Activated T-helper 17 cell treated with anti-CD3 and anti-CD28 coated beads, Interleukin-2, amount 50 U/mL, for 72 hours (primary cell): Measurements from ENCODE around the gene CEP120. TPM values are rescaled to one million over a fixed set of nuclear protein-coding genes. Genes with fewer than 3 reads are reported as not detected.
"Not testable (repeated sequence)": the region's sequence is repeated elsewhere in the genome, so short reads cannot be mapped to it uniquely, and the experiment has no call there.

ENCODE experiments used
- ATAC-seq: fragments of 150-1000 bp; cut with Tn5 transposase; replicated peaks from 2 replicates; pipeline ENCODE4 v1.10.0; 2021; ENCODE audit warnings: mild to moderate bottlenecking, moderate library complexity
- H3K27ac Mint-ChIP-seq: one replicate; pipeline ENCODE4 v1.8.0; 2022; ENCODE audit warnings: mixed read lengths
- H3K27me3 Mint-ChIP-seq: one replicate; pipeline ENCODE4 v1.8.0; 2022; ENCODE audit warnings: mixed read lengths
- H3K36me3 Mint-ChIP-seq: one replicate; pipeline ENCODE4 v1.8.0; 2022; ENCODE audit warnings: low read depth, mild to moderate bottlenecking, mixed read lengths
- H3K4me1 Mint-ChIP-seq: one replicate; pipeline ENCODE4 v1.8.0; 2022; ENCODE audit warnings: mixed read lengths
- H3K4me3 Mint-ChIP-seq: one replicate; pipeline ENCODE4 v1.8.0; 2022; ENCODE audit warnings: mild to moderate bottlenecking, mixed read lengths
- H3K9me3 Mint-ChIP-seq: one replicate; pipeline ENCODE4 v1.8.0; 2022; ENCODE audit warnings: mixed read lengths
- total RNA-seq, 2 donors: library from RNA; stranded (reverse); gene quantifications; one replicate each; pipeline ENCODE4 v1.2.3, GENCODE V29; 2022

The CEP120 gene
- total RNA-seq, 2 donors from 2014 or later, result 20.3 to 34.5 TPM

DNA sequence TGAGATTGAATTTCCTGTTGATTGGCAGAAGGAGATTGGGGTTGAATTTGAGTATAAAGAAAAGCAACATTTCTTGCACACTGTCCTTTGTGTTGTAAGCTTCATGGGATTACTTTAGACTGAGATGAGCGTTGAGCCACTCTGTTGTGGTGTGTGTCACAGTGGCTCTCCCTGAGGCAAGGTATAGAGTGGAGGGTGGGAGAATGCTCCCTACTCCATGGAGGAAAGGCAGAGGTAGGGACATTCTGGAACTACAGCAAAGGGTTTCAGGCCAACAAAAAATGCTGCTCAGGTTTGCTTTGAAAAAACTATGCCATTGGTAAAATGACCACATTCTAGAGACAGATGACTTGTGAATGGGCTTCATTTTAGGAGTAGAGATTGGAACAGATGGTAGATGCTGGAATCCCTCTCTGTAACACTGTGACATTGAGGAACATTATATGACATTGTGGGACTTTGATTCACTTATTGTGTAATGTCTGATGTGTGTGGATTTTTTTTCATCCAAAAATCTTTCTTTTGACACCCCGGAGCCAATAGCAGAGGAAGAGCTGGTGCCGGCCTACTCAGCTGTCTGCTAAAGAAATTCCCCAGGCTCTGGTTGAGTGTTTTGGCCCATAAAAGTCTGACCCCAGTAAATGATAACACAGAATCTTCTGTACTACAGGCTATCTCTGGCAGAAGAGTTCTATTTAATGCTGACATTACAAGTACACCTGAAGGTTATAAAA, 6.2 kb upstream of the CEP120 start:
- peaks cover 5% of the 10 kb centered on the region for H3K4me1 Mint-ChIP-seq
- peaks cover 7% of the 10 kb centered on the region for H3K27me3 Mint-ChIP-seq
- H3K27ac Mint-ChIP-seq, result no peak overlapping the region
- H3K9me3 Mint-ChIP-seq, result no peaks in the 10 kb centered on the region
- no peaks in the 10 kb centered on the region for H3K36me3 Mint-ChIP-seq
- ATAC-seq, result no peak
- H3K4me3 Mint-ChIP-seq, result no peak overlapping the region

DNA sequence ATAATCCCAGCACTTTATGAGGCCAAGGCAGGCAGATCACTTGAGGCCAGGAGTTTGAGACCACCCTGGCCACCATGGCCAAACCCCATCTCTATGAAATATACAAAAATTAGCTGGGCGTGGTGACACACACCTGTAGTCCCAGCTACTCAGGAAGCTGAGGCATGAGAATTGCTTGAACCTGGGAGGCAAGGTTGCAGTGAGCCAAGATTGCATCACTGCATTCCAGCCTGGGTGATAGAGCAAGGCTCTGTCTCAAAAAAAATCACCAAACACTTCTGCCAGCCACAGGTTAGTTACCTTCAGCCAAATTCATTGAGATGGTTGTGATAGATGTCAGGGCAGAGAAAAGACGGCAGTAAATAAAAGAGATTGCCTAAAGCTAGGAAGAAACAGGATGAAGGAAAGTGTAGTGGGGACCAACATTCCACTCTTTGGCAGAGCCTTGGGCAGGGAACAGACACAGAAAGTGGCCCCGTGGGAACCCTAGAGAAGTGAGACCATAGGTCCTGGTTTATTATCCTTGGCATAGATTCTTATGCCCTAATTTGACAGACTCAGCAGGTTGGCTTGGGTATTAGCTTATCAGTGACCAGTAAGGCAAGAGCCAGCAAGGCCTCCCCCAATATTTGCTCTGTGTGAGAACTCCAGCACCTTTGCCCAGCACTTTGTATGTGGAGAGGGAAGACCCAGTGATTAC, 5.5 kb upstream of the CEP120 start:
- H3K27me3 Mint-ChIP-seq, result peaks cover 7% of the 10 kb centered on the region
- H3K4me1 Mint-ChIP-seq, result peaks cover 9% of the 10 kb centered on the region
- H3K36me3 Mint-ChIP-seq, result no peaks in the 10 kb centered on the region
- H3K4me3 Mint-ChIP-seq, result no peak overlapping the region
- H3K9me3 Mint-ChIP-seq, result no peaks in the 10 kb centered on the region
- no peak overlapping the region for H3K27ac Mint-ChIP-seq
- ATAC-seq, result no peak

DNA sequence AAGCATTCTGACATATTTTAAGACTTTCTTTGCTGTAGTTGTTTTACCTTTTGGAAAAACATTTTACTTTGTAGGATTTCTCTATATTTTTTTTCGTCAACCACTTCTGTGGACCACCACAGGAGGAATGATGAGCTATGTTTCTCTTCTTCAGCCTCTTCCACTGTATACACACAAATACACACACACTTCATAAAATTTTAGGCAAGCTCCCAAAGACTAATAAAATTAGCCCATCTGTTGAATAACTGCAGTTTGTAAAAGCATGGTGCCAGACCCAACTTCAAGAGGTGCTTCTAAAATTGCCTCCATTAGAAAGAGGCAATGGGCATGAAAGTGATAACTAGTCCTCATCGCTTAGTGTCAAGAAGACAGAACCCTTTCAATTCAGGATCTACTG, 4.1 kb upstream of the CEP120 start:
- Mint-ChIP-seq H3K36me3 (no peaks in the 10 kb centered on the region), H3K27ac (no peak overlapping the region), H3K4me3 (no peak overlapping the region), H3K9me3 (no peaks in the 10 kb centered on the region), H3K27me3 (peaks cover 4% of the 10 kb centered on the region), H3K4me1 (peaks cover 9% of the 10 kb centered on the region)
- ATAC-seq, result no peak

DNA sequence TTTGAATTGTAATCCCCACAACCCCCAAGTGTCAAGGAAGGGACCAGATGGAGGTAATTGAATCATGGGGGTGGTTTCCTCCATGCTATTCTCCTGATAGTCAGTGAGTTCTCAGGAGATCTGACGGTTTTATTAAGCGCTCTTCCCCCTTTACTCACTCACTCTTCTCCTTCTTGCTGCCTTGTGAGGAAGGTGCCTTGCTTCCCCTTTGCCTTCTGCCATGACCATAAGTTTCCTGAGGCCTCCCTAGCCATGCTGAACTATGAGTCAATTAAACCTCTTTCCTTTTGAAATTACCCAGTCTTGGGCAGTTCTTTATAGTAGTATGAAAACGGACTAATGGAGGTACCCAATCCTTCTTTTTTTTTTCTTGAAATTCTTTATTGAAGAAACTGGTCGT, 2.2 kb upstream of the CEP120 start:
- Mint-ChIP-seq H3K4me3 (peak overlapping the region; percentile 33), H3K4me1 (peaks cover 9% of the 10 kb centered on the region), H3K27ac (peak overlapping the region; percentile 49), H3K36me3 (peaks cover under 1% of the 10 kb centered on the region), H3K9me3 (no peaks in the 10 kb centered on the region), H3K27me3 (no peaks in the 10 kb centered on the region)
- ATAC-seq, result no peak

DNA sequence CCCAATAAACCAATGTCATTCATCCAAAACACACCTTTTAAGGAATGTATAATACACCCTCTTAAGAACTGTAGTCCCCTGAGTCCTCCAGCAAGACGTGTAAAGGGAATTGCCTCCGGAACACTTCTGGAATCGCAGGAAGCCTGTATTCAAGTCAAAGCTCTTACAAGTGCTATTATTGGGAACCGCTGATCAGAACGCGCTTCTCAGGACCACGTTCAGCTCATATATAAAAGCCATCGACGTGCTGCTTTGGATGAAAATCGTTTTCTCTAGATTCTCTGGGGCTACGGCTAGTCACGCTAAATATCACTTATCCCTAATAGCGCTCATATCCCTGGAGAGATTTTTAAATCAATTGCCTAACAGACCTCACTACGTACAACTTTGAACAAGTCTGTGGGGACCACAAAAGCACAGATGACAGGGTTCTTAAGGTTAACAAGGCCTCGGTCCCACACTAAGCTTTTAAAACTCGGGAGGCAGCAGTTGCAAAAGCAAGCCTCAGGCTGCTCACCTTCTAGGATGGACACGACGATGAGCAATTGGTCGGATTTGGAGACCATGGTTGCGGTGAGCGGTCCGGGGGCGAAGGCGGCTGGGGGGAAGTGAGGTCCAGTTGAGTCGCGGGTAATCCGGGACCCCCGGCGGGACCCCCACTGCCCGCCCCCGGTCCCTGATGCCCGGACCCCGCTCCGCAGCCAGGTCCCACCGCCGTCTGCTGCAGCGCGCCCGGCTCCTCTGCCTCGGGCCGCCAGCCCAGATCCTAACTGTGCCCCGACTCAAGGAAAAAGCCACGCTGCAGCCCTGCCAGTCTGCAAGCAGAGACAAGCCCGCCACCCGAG, 548 bp downstream of the CEP120 start:
- Mint-ChIP-seq H3K4me1 (peaks cover 9% of the 10 kb centered on the region), H3K27me3 (no peaks in the 10 kb centered on the region), H3K9me3 (no peaks in the 10 kb centered on the region), H3K36me3 (peaks cover 24% of the 10 kb centered on the region), H3K4me3 (no peak overlapping the region), H3K27ac (no peak overlapping the region)
- ATAC-seq, result peak; percentile 16

DNA sequence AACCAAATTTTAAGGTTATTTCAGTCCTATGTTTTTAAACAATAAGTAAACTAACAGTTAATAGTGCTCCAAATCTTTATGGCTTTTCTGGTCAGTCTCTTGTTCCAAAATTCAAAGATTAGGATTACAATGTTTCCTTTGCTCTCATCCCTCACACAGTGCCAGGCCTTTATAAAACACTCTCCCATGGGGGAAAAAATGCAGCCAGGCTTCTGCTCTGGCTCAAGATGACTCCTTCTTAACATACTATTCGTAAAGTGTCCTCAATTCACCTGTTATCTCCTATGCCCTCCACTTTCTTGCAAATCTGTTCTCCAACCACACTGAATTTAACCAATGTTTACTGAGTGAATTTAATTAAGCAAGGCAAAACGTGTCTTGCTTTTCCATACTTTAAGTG, 1.4 kb downstream of the CEP120 start:
- H3K4me1 Mint-ChIP-seq, result peaks cover 9% of the 10 kb centered on the region
- ATAC-seq, result no peak
- no peak overlapping the region for H3K4me3 Mint-ChIP-seq
- H3K9me3 Mint-ChIP-seq, result no peaks in the 10 kb centered on the region
- H3K27me3 Mint-ChIP-seq, result no peaks in the 10 kb centered on the region
- peaks cover 27% of the 10 kb centered on the region for H3K36me3 Mint-ChIP-seq
- no peak overlapping the region for H3K27ac Mint-ChIP-seq

DNA sequence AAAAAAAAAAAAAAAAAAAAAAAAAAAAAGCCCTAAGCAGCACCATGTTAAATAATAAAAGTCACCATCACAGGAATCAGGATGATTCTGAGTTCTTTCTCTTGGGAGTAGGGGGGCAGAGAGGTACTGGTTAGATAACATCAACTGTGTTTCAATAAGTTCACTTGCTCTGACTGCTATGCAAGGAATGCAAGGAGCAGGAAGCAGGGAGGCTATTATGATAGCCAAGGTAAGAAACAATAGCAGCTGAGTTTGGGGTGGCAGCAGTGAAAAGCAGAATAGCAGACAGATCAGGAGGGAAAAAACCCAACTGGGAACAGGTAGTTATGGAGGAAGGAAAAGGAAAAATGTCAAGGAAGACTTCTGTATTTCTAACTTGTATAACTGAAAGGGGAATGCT, 8.2 kb downstream of the CEP120 start:
- H3K9me3 Mint-ChIP-seq, result no peaks in the 10 kb centered on the region
- no peak overlapping the region for H3K4me3 Mint-ChIP-seq
- H3K27me3 Mint-ChIP-seq, result no peaks in the 10 kb centered on the region
- no peak overlapping the region for H3K27ac Mint-ChIP-seq
- no peak for ATAC-seq
- H3K36me3 Mint-ChIP-seq, result peaks cover 78% of the 10 kb centered on the region
- no peaks in the 10 kb centered on the region for H3K4me1 Mint-ChIP-seq

DNA sequence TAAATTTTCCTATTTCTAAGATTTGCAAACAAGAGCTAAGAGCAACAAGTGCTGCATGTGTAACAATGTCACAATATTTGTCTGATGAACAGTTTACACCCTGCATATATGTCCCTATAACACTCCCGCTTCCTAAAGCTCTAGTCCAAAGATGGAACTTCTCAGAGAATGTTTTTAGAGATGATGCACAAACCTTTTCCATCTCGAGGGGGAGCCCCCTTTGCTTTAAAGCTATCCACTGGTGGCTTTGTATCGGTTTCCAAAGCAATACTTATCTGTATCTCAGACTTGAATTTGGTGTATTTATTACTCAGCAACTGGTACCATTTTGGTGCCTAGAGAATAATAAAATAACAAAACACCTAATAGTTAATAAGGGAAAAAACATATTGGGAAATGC, 11.0 kb downstream of the CEP120 start:
- H3K4me1 Mint-ChIP-seq, result peaks cover 15% of the 10 kb centered on the region
- ATAC-seq, result peak; percentile 51
- no peaks in the 10 kb centered on the region for H3K9me3 Mint-ChIP-seq
- no peak overlapping the region for H3K4me3 Mint-ChIP-seq
- H3K27me3 Mint-ChIP-seq, result no peaks in the 10 kb centered on the region
- H3K36me3 Mint-ChIP-seq, result peaks cover 84% of the 10 kb centered on the region
- no peak overlapping the region for H3K27ac Mint-ChIP-seq

DNA sequence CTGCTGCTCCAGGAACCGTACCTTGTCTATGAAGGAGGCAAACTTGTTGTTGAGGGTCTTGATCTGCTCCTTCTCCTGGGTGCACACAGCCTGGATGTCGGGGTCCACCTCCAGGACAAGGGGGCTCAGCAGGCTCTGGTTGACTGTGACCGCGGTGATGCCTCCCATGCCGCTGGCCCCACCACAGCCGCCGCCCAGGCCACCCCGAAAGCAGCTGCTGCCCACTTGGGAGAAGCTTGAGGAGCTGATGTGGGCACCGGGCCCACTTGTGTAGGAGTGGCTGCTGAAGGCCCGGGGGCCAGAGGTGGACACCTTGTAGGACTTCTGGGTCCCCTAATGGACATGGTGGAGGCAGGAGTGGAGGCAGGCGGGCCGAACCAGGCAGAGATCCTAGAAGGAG, 21.2 kb downstream of the CEP120 start:
- not testable (repeated sequence) for H3K4me3 Mint-ChIP-seq, H3K9me3 Mint-ChIP-seq, H3K27me3 Mint-ChIP-seq, ATAC-seq
- Mint-ChIP-seq H3K4me1 (peaks cover 12% of the 10 kb centered on the region), H3K36me3 (peaks cover 100% of the 10 kb centered on the region), H3K27ac (peak overlapping the region; percentile 3)

DNA sequence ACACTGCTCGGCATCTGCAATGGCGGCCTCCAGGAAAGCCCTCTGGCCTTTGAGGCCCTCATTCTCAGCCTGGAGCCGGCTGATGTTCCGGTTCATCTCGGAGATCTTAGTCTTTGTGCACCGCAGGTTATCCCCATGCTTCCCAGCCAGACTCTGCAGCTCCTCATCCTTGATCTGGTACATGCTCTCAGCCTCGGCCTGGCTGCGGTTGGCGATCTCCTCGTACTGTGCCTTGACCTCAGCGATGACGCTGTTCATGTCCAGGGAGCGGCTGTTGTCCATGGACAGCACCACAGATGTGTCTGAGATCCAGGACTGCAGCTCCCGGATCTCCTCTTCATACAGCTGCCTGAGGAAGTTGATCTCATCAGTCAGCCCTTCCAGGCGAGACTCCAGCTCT, 21.9 kb downstream of the CEP120 start:
- ATAC-seq, result no peak
- peaks cover 12% of the 10 kb centered on the region for H3K4me1 Mint-ChIP-seq
- H3K27ac Mint-ChIP-seq, result peak overlapping the region; percentile 3
- no peak overlapping the region for H3K4me3 Mint-ChIP-seq
- peaks cover 100% of the 10 kb centered on the region for H3K36me3 Mint-ChIP-seq
- H3K9me3 Mint-ChIP-seq, result no peaks in the 10 kb centered on the region
- H3K27me3 Mint-ChIP-seq, result no peaks in the 10 kb centered on the region

DNA sequence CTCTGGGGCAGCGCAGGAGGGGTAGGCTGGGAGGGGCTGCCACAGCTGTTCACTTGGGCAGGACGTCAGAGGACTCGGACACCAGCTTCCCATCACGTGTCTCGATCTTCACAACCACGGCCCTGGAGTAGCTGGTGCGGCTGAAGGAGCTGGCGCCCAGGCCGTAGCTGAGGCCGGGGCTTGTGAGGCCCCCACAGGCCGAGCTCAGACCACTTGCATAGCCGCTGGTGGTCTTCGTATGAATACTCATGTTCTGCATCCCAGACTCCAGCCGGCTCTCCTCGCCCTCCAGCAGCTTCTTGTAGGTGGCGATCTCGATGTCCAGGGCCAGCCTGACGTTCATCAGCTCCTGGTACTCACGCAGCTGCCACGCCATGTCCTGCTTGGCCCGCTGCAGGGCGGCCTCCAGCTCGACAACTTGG, 22.3 kb downstream of the CEP120 start:
- H3K4me3 Mint-ChIP-seq, H3K4me1 Mint-ChIP-seq, H3K9me3 Mint-ChIP-seq, H3K27me3 Mint-ChIP-seq, ATAC-seq, H3K27ac Mint-ChIP-seq: not testable (repeated sequence)
- H3K36me3 Mint-ChIP-seq, result peaks cover 99% of the 10 kb centered on the region

DNA sequence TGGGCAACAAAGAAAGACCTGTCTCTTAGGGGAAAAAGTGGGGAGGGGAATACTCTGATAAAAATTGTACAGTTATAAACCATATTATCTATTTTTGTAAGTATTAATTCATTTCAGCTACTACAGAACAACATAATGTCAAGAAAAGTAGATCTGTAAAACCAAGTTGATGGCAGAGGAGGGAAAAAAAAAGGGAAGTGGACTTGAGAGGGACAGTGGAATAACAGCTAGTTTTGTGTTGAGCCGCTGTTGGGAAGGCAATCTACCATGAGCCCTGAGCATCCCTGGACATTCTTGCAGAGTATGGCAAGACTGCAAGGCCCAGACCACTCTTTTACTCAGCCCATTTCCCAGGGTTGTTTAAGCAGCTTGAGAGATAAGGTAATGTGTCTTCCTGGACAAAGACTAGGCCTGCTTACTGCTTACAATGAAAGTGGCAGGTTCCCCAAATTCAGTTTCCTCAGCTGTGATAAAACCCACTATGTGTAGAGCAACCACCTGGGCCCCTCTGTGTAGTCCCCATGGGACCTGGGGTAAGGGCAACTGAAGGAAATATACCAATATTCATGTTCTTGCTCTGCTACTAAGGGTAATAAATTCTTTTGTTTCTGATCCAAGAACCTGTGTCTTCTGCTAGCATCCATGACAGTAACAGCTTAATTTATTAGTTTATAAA, 25.0 kb downstream of the CEP120 start:
- Mint-ChIP-seq H3K4me3 (no peak overlapping the region), H3K36me3 (peaks cover 99% of the 10 kb centered on the region), H3K27me3 (no peaks in the 10 kb centered on the region), H3K27ac (peak overlapping the region; percentile 54), H3K9me3 (no peaks in the 10 kb centered on the region), H3K4me1 (peaks cover 4% of the 10 kb centered on the region)
- no peak for ATAC-seq

DNA sequence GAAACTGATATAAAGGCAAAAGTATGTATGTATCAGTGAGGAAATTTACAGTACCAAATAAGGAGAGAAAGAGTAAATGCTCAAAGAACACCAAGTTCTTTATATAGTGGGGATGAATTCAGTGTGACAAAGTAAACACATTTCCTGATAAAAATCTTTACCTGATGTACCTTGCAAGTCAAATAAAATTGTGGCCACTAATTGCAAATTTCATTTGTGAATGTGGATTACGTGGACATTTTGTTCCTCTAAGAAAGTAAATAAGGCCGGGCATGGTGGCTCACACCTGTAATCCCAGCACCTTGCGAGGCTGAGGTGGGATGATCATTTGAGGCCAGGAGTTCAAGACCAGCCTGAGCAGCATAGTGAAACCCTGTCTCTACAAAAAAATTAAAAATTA, 25.7 kb downstream of the CEP120 start:
- ATAC-seq, result no peak

DNA sequence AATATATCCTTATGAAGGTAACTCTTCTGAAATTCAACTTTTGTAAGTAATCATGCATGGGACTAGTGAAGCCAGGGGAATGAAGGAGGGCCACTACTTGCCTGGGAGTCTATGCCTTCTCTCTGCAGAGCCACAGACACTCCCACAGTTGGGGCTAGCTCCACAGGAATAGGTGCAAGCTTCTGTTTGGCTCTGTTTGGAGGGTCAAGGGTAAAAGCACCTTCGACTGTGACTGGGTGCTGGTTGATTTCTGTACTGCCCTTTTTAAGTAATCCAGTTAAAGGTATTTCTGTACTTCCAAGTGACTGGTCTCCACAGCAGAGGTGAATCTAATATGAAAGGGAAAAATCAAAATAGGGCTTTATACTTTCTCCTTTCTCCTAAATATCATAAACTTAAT, 32.2 kb downstream of the CEP120 start:
- Mint-ChIP-seq H3K27me3 (no peaks in the 10 kb centered on the region), H3K4me3 (no peak overlapping the region)
- no peak for ATAC-seq

More for the DNA sequence above, 25.7 kb downstream of the CEP120 start:
- Mint-ChIP-seq H3K27ac (peak overlapping the region; percentile 54), H3K4me1 (peaks cover 4% of the 10 kb centered on the region), H3K27me3 (no peaks in the 10 kb centered on the region), H3K36me3 (peaks cover 99% of the 10 kb centered on the region), H3K4me3 (no peak overlapping the region), H3K9me3 (no peaks in the 10 kb centered on the region)

More for the DNA sequence above, 32.2 kb downstream of the CEP120 start:
- no peaks in the 10 kb centered on the region for H3K9me3 Mint-ChIP-seq
- no peak overlapping the region for H3K27ac Mint-ChIP-seq
- H3K4me1 Mint-ChIP-seq, result no peaks in the 10 kb centered on the region
- H3K36me3 Mint-ChIP-seq, result peaks cover 95% of the 10 kb centered on the region
